MM.1S (cell line): ENCODE results near the gene SLC25A26.

Experiments used
- DNase-seq: peaks from one replicate; pipeline ENCODE4 v3.0.0-alpha.2; 2015
- H2AFZ ChIP-seq: fragments of 300-600 bp; sonication (generic); 2 replicates; pipeline ENCODE4 v1.6.0; 2016; ENCODE audit warnings: antibody characterized with exemption, low read length
- H3F3A ChIP-seq: fragments of 300-600 bp; sonication (generic); 2 replicates; pipeline ENCODE4 v1.6.1; 2016; ENCODE audit warnings: mild to moderate bottlenecking, antibody characterized with exemption, low read length, moderate library complexity, mixed read lengths; ENCODE audit not compliant: insufficient read depth
- H3K27ac ChIP-seq: fragments of 300-600 bp; sonication (generic); 2 replicates; pipeline ENCODE4 v1.5.1; 2016; ENCODE audit warnings: mild to moderate bottlenecking, low read length
- H3K27me3 ChIP-seq: fragments of 300-600 bp; sonication (generic); replicated peaks from 2 replicates; pipeline ENCODE4 v1.6.0; 2016; ENCODE audit warnings: low read length; ENCODE audit not compliant: insufficient read depth
- H3K36me3 ChIP-seq: fragments of 300-600 bp; sonication (generic); replicated peaks from 2 replicates; pipeline ENCODE4 v1.6.1; 2016; ENCODE audit warnings: mild to moderate bottlenecking, low read length, mixed read lengths; ENCODE audit not compliant: insufficient read depth
- H3K4me1 ChIP-seq: fragments of 300-600 bp; sonication (generic); 2 replicates; pipeline ENCODE4 v1.6.1; 2016; ENCODE audit warnings: low read length, mixed read lengths
- H3K4me2 ChIP-seq: fragments of 300-600 bp; sonication (generic); 2 replicates; pipeline ENCODE4 v1.6.0; 2016; ENCODE audit warnings: low read depth, low read length
- H3K4me3 ChIP-seq: fragments of 300-600 bp; sonication (generic); 2 replicates; pipeline ENCODE4 v1.5.1; 2016; ENCODE audit warnings: low read length, mixed read lengths
- H3K79me2 ChIP-seq: fragments of 300-600 bp; sonication (generic); 2 replicates; pipeline ENCODE4 v1.6.1; 2016; ENCODE audit warnings: mixed run types, low read length, mixed read lengths
- H3K9ac ChIP-seq: fragments of 300-600 bp; sonication (generic); 2 replicates; pipeline ENCODE4 v1.6.1; 2016; ENCODE audit warnings: low read length, mixed read lengths
- H3K9me2 ChIP-seq: fragments of 300-600 bp; sonication (generic); replicated peaks from 2 replicates; pipeline ENCODE4 v1.6.1; 2016; ENCODE audit warnings: mild to moderate bottlenecking, low read length, mixed read lengths; ENCODE audit not compliant: insufficient read depth
- H3K9me3 ChIP-seq: fragments of 300-600 bp; sonication (generic); replicated peaks from 2 replicates; pipeline ENCODE4 v1.6.1; 2016; ENCODE audit warnings: mild to moderate bottlenecking, low read length, mixed read lengths; ENCODE audit not compliant: insufficient read depth
- H4K20me1 ChIP-seq: fragments of 300-600 bp; sonication (generic); 2 replicates; pipeline ENCODE4 v1.6.1; 2016; ENCODE audit warnings: mild to moderate bottlenecking, low read length, moderate library complexity, mixed read lengths; ENCODE audit not compliant: insufficient read depth
- CTCF ChIP-seq: fragments of 300-600 bp; sonication (generic); IDR thresholded peaks from 2 replicates; pipeline ENCODE4 v1.5.1; 2016; ENCODE audit warnings: antibody characterized with exemption, low read length, mixed read lengths
- EZH2 ChIP-seq: fragments of 300-600 bp; sonication (generic); optimal IDR thresholded peaks from 2 replicates; pipeline ENCODE3; 2017; ENCODE audit warnings: low read depth, mild to moderate bottlenecking, antibody characterized with exemption, low read length, mixed read lengths
- EZH2phosphoT487 ChIP-seq: fragments of 300-600 bp; sonication (generic); IDR thresholded peaks from 2 replicates; pipeline ENCODE4 v1.6.1; 2018; ENCODE audit warnings: antibody characterized with exemption, low read length

The SLC25A26 gene

GRCh38 chr3:66211779-66212178 is 9.0 kb upstream of the SLC25A26 start:
- TF ChIP-seq CTCF (no peak), EZH2phosphoT487 (no peak), EZH2 (no peak)
- Histone ChIP-seq H3K9ac (no peak overlapping the region), H3K4me2 (peak overlapping the region; percentile 15; the same call in 1 of the 2 replicates), H4K20me1 (no peaks in the 10 kb centered on the region), H3K27me3 (no peaks in the 10 kb centered on the region), H3K4me1 (peaks cover 8% of the 10 kb centered on the region), H3K9me2 (no peaks in the 10 kb centered on the region), H3K4me3 (no peak overlapping the region), H3K9me3 (no peaks in the 10 kb centered on the region), H2AFZ (no peak overlapping the region), H3K36me3 (no peaks in the 10 kb centered on the region), H3F3A (peaks cover 9% of the 10 kb centered on the region; the same call in 1 of the 2 replicates), H3K27ac (peak overlapping the region; percentile 20; the same call in 1 of the 2 replicates), H3K79me2 (no peaks in the 10 kb centered on the region)
- DNase-seq: peak; percentile 67

- no peak for DNase-seq
- no peak overlapping the region for H3K4me3 ChIP-seq
- H3K79me2 ChIP-seq: no peaks in the 10 kb centered on the region
- H3K9ac ChIP-seq: no peak overlapping the region
- TF ChIP-seq CTCF (no peak), EZH2 (no peak), EZH2phosphoT487 (no peak)
- H2AFZ ChIP-seq: no peak overlapping the region
- no peaks in the 10 kb centered on the region for H3K36me3 ChIP-seq
- peaks cover 8% of the 10 kb centered on the region for H3K4me1 ChIP-seq
- no peaks in the 10 kb centered on the region for H4K20me1 ChIP-seq
- H3K9me3 ChIP-seq: no peaks in the 10 kb centered on the region
- no peaks in the 10 kb centered on the region for H3K27me3 ChIP-seq
- peaks cover 12% of the 10 kb centered on the region; the same call in 1 of the 2 replicates for H3F3A ChIP-seq
- no peak overlapping the region for H3K4me2 ChIP-seq
- H3K27ac ChIP-seq: no peak overlapping the region
- H3K9me2 ChIP-seq: no peaks in the 10 kb centered on the region
These were observed 5.7 kb upstream of the SLC25A26 start for GRCh38 chr3:66215106-66215505.

GRCh38 chr3:66220066-66220465 is 735 bp upstream of the SLC25A26 start:
- Histone ChIP-seq H3K9me3 (no peaks in the 10 kb centered on the region), H3K79me2 (peaks cover 11% of the 10 kb centered on the region; the same call in 1 of the 2 replicates), H3K9me2 (no peaks in the 10 kb centered on the region), H3K4me3 (peak overlapping the region; percentile 83), H3K27me3 (no peaks in the 10 kb centered on the region), H3K36me3 (no peaks in the 10 kb centered on the region), H3K9ac (no peak overlapping the region; the same call in 1 of the 2 replicates), H3K4me2 (peak overlapping the region; percentile 79), H4K20me1 (no peaks in the 10 kb centered on the region), H3K27ac (no peak overlapping the region), H3F3A (peaks cover 8% of the 10 kb centered on the region; the same call in 1 of the 2 replicates), H3K4me1 (0 out of 2 replicates have a peak, but pooled peaks cover 6% of the 10 kb centered on the region), H2AFZ (peak overlapping the region; percentile 50)
- TF ChIP-seq EZH2phosphoT487 (no peak), EZH2 (no peak), CTCF (no peak)
- DNase-seq: no peak
